Spleen (tissue), 11 donors: Measurements from ENCODE around the gene SPATA22. TPM values are rescaled to one million over a fixed set of nuclear protein-coding genes. Genes with fewer than 3 reads are reported as not detected.

Experiments
- DNase-seq: peaks from one replicate; pipeline ENCODE4 v3.0.0-alpha.2; 2020
- H3K27ac ChIP-seq, 8 donors: fragments of 200-600 bp; sonication (generic) in 7 of 8; 1 replicate in 4 of 8; 2 replicates in 4 of 8; pipeline versions ENCODE4 v1.5.0 to v1.8.0; 2016 to 2021; ENCODE audit warnings: inconsistent platforms in 4 of 8, mild to moderate bottlenecking in 4 of 8, moderate library complexity in 1 of 8
- H3K27me3 ChIP-seq, 7 donors: fragments of 200-600 bp; sonication (generic) in 6 of 7; replicated peaks in 1 of 7; 1 replicate in 4 of 7; 2 replicates in 3 of 7; pipeline versions ENCODE4 v1.5.0 to v1.8.0; 2016 to 2021; ENCODE audit warnings: inconsistent platforms in 3 of 7, mild to moderate bottlenecking in 1 of 7
- H3K36me3 ChIP-seq, 6 donors: fragments of 200-600 bp; sonication (generic) in 5 of 6; 1 replicate in 4 of 6; 2 replicates in 2 of 6; pipeline versions ENCODE4 v1.5.0 to v1.8.0; 2016 to 2021; ENCODE audit warnings: inconsistent platforms in 2 of 6
- H3K4me1 ChIP-seq, 6 donors: fragments of 200-600 bp; sonication (generic) in 5 of 6; 1 replicate in 3 of 6; 2 replicates in 3 of 6; pipeline versions ENCODE4 v1.5.0 to v1.8.0; 2016 to 2021; ENCODE audit warnings: inconsistent platforms in 3 of 6
- H3K4me3 ChIP-seq, 8 donors: fragments of 200-600 bp; sonication (generic) in 7 of 8; 1 replicate in 4 of 8; 2 replicates in 4 of 8; pipeline versions ENCODE4 v1.5.0 to v1.8.0; 2016 to 2021; ENCODE audit warnings: inconsistent platforms in 4 of 8, mild to moderate bottlenecking in 4 of 8, moderate library complexity in 2 of 8
- H3K9me3 ChIP-seq, 8 donors: fragments of 200-600 bp; sonication (generic) in 7 of 8; 1 replicate in 4 of 8; 2 replicates in 4 of 8; pipeline versions ENCODE4 v1.5.0 to v1.8.0; 2016 to 2021; ENCODE audit warnings: inconsistent platforms in 4 of 8
- POLR2A ChIP-seq, 3 donors: fragments of 450-650 bp; IDR thresholded peaks; one replicate each; pipeline ENCODE4 v1.5.1; 2017; ENCODE audit warnings: antibody characterized with exemption in 3 of 3, mild to moderate bottlenecking in 1 of 3
- POLR2AphosphoS5 ChIP-seq, 3 donors: sonication (generic); formaldehyde crosslinking; IDR thresholded peaks; one replicate each; pipeline ENCODE4 v1.5.1; 2017; ENCODE audit warnings: antibody characterized with exemption in 3 of 3
- WGBS, 5 donors: extraction: QIAGEN DNeasy Blood & Tissue Kit in 3 of 5; methylation state at CpG; one replicate each; pipeline versions ENCODE4 v1.1.5 to v1.1.7; 2013 to 2018; 5-methylcytosine and 5-hydroxymethylcytosine counted together
- intact Hi-C: fragments of 100-400 bp; cut with DNase I; formaldehyde crosslinking; loops from one replicate; pipeline ENCODE4 v1.15.0; 2023; ENCODE audit warnings: low total_unique reads
- polyA plus RNA-seq, 3 donors: library from polyadenylated mRNA; stranded (reverse); fragments of 200-250 nt; gene quantifications; one replicate each; pipeline ENCODE4 v1.2.1, GENCODE V29; 2013
- total RNA-seq, 7 donors: library from RNA; depleted of rRNA in 3 of 7; stranded (reverse); fragments of >200 nt in 3 of 7; fragmentation: NEBNext Ultra II Directional in 4 of 7; extraction: Animal tissue kit (Norgen Biotek cat#: 25700) in 4 of 7; gene quantifications; one replicate each; pipeline versions ENCODE4 v1.1.0 to v1.2.1, GENCODE V29; 2016 to 2021
- TF ChIP-seq, protein P1 (sequence below), 11 experiments: fragments of 200-600 bp in 7 of 11; fragments of 450-650 bp in 4 of 11; sonication (generic) in 4 of 11; IDR thresholded peaks in 8 of 11; conservative IDR thresholded peaks in 3 of 11; 1 replicate in 7 of 11; 2 replicates in 4 of 11; pipeline versions ENCODE4 v1.4.0 to v1.8.0; 2016 to 2021; ENCODE audit warnings: antibody characterized with exemption in 11 of 11, inconsistent platforms in 4 of 11, mild to moderate bottlenecking in 1 of 11
- donor health status: healthy with polysubstance abuse.
- donor health status: DM: no; HTN: no; CAD: no; lungs with moderate emphysema.
- donor health status: DM: no; HTN: no; CAD: no.
- donor health status: Bipolar disorder and iron deficiency.
- donor health status: healthy.
- donor health status: DM: no; HTN: no; CAD: no.
- donor health status: DM: yes; HTN: yes; CAD: no.

Gene SPATA22
- total and polyA plus RNA-seq, 10 donors: 0.22 to 0.80 (median 0.39) TPM; not detected in 6

DNA sequence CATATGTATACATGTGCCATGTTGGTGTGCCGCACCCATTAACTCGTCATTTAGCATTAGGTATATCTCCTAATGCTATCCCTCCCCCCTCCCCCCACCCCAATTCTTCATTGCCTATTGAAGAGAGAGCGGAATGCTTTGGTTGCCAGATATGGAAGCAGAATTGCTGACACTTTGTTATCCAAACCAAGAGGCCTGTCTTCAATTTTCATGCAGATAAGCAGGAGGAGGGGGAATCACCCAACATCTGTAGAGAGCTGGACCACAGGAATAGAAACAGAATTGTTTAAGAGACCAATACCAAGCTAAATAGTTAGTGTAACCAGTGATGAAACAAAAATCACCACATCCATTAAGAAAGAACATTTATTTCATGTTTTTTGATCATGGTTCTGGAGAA lies 11.2 kb upstream of the SPATA22 start:
- Histone ChIP-seq H3K9me3 (no peaks in the 10 kb centered on the region), H3K27me3 (peaks cover 0 to 24% (median 0%) of the 10 kb centered on the region in 7 donors), H3K36me3 (no peaks in the 10 kb centered on the region), H3K27ac (no peak overlapping the region), H3K4me1 (no peaks in the 10 kb centered on the region), H3K4me3 (no peak overlapping the region)
- WGBS, 5 donors: 56 to 75% (median 61%) methylated on average over 3 of the region's 3 CpGs
- TF ChIP-seq POLR2AphosphoS5 (IDR thresholded peaks at IDR 0.05) (no peak), POLR2A (IDR thresholded peaks at IDR 0.05) (no peak)
- TF ChIP-seq, protein P1, sequence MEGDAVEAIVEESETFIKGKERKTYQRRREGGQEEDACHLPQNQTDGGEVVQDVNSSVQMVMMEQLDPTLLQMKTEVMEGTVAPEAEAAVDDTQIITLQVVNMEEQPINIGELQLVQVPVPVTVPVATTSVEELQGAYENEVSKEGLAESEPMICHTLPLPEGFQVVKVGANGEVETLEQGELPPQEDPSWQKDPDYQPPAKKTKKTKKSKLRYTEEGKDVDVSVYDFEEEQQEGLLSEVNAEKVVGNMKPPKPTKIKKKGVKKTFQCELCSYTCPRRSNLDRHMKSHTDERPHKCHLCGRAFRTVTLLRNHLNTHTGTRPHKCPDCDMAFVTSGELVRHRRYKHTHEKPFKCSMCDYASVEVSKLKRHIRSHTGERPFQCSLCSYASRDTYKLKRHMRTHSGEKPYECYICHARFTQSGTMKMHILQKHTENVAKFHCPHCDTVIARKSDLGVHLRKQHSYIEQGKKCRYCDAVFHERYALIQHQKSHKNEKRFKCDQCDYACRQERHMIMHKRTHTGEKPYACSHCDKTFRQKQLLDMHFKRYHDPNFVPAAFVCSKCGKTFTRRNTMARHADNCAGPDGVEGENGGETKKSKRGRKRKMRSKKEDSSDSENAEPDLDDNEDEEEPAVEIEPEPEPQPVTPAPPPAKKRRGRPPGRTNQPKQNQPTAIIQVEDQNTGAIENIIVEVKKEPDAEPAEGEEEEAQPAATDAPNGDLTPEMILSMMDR (IDR thresholded peaks at IDR 0.05 in 8 of 11, conservative IDR thresholded peaks at IDR 0.05 in 3 of 11): no peak
- intact Hi-C loops: no loop called here
- DNase-seq: no peak

DNA sequence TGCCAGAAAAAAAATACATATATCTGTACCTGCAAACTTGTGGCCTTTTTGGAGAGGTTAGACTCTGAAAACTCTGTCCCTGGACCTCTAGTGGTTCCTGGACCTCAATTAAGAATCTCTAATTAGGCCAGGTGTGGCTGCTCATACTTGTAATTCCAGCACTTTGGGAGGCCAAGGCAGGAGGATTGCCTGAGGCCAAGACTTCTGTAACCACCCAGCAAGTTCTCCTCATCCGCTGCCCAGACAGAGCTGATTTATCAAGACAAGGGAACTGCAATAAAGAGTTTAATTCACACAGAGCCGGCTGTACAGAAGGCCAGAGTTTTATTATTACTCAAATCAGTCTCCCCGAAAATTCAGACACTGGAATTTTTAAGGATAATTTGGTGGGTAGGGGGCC lies 8.4 kb upstream of the SPATA22 start:
- peaks cover 0 to 14% (median 0%) of the 10 kb centered on the region in 7 donors for H3K27me3 ChIP-seq
- no peak overlapping the region for H3K4me3 ChIP-seq
- 88 to 94% (median 89%) methylated on average over 3 of the region's 3 CpGs for WGBS, 5 donors
- no peak overlapping the region for H3K27ac ChIP-seq
- TF ChIP-seq POLR2A (IDR thresholded peaks at IDR 0.05): no peak
- no peak for TF ChIP-seq POLR2AphosphoS5 (IDR thresholded peaks at IDR 0.05)
- TF ChIP-seq, protein P1 (IDR thresholded peaks at IDR 0.05 in 8 of 11, conservative IDR thresholded peaks at IDR 0.05 in 3 of 11): no peak
- H3K4me1 ChIP-seq: peaks cover 0 to 5% (median 0%) of the 10 kb centered on the region in 6 donors
- DNase-seq: no peak
- no peaks in the 10 kb centered on the region for H3K36me3 ChIP-seq
- no peaks in the 10 kb centered on the region for H3K9me3 ChIP-seq
- intact Hi-C loops: no loop called here

DNA sequence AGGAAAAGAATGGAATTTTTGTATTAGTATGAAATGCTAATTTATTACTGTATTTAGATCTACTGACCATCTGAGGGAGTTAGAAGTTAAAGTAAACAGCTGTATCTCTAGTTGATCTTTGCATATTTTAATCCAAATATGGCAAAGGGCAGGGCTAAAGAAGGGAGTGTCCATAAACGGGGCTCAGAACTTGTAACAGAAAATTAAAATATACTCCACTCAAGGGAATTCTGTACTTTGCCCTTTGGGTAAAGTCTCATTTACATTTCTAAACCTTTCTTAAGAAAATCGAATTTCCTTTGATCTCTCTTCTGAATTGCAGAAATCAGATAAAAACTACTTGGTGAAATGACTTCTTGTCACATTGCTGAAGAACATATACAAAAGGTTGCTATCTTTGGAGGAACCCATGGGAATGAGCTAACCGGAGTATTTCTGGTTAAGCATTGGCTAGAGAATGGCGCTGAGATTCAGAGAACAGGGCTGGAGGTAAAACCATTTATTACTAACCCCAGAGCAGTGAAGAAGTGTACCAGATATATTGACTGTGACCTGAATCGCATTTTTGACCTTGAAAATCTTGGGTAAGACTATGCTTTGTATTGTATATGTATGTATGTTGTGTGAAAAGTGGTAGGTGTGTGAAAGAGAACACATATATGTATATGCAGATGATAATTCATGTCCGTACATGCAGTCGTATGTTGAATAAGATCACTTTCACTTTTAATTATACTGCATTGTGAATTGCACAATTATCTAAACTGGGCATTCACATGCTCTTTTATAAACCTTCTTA lies 4.4 kb upstream of the SPATA22 start, which contains the start of gene ASPA:
ASPA (plus strand) TSS at position 186 of the 799 bp plus-strand sequence; CDS start at position 349, 163 bp downstream.
- Histone ChIP-seq H3K27me3 (peaks cover 0 to 4% (median 0%) of the 10 kb centered on the region in 7 donors), H3K27ac (peak within 1 kb of the TSS; percentile 12 to 70 (median 36)), H3K36me3 (no peaks in the 10 kb centered on the region), H3K4me1 (peaks cover 0 to 11% (median 0%) of the 10 kb centered on the region in 6 donors), H3K4me3 (peak within 1 kb of the TSS; percentile 19 to 65 (median 26)), H3K9me3 (peaks cover 0 to 3% (median 0%) of the 10 kb centered on the region in 8 donors)
- intact Hi-C loops: no loop called here
- TF ChIP-seq, protein P1 (IDR thresholded peaks at IDR 0.05 in 8 of 11, conservative IDR thresholded peaks at IDR 0.05 in 3 of 11): no peak
- TF ChIP-seq POLR2A (IDR thresholded peaks at IDR 0.05): no peak
- no peak for TF ChIP-seq POLR2AphosphoS5 (IDR thresholded peaks at IDR 0.05)
- no peak for DNase-seq
- WGBS, 5 donors: 51 to 70% (median 53%) methylated on average over 7 of the region's 7 CpGs

DNA sequence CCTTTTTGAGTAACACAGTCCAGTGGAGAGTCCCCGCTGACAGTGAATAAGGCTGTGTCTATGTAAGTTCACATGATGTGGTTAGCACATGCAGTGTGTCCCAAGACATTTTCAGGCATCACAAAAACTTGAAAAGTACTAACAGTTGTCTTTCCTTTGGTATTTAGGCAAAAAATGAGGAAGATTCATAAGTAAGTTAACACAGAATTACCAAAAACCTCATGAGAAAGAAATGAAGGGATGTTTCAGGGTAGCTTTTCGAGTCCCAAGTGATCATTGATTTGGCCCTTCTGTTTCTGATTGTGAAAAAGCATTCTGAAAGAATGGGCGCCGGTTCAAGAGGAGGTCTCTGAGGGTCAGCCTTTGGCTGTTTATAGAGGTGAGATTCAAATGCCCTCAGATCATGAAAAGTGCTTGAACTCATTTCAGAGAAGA lies 3.6 kb upstream of the SPATA22 start:
- WGBS, 5 donors: 55 to 90% (median 74%) methylated on average over 4 of the region's 4 CpGs

More for the DNA sequence above, 3.6 kb upstream of the SPATA22 start:
- intact Hi-C loops: no loop called here
- no peaks in the 10 kb centered on the region for H3K36me3 ChIP-seq
- DNase-seq: no peak
- no peak overlapping the region for H3K4me3 ChIP-seq
- peaks cover 0 to 11% (median 0%) of the 10 kb centered on the region in 6 donors for H3K4me1 ChIP-seq
- TF ChIP-seq POLR2A (IDR thresholded peaks at IDR 0.05): no peak
- TF ChIP-seq, protein P1 (IDR thresholded peaks at IDR 0.05 in 8 of 11, conservative IDR thresholded peaks at IDR 0.05 in 3 of 11): no peak
- TF ChIP-seq POLR2AphosphoS5 (IDR thresholded peaks at IDR 0.05): no peak
- H3K9me3 ChIP-seq: peaks cover 0 to 3% (median 0%) of the 10 kb centered on the region in 8 donors
- H3K27me3 ChIP-seq: peaks cover 0 to 4% (median 0%) of the 10 kb centered on the region in 7 donors
- peak overlapping the region in 7 of 8 donors; percentile 6 to 64 (median 30) for H3K27ac ChIP-seq
